Lung (tissue), 12 donors: ENCODE results near the gene ENTPD6. TPM values are rescaled to one million over a fixed set of nuclear protein-coding genes. Genes with fewer than 3 reads are reported as not detected.

ENCODE experiments used
- ATAC-seq: fragments of 200-7000 bp; cut with Tn5 transposase; one replicate; pipeline ENCODE4 v1.9.1; 2020; ENCODE audit warnings: moderate number of reproducible peaks; ENCODE audit not compliant: insufficient read depth, low FRiP score
- DNase-seq, 3 donors: peaks; one replicate each; pipeline ENCODE4 v3.0.0-alpha.2; 2013 to 2017
- H3K27ac ChIP-seq, 2 donors: one replicate each; pipeline ENCODE4 v1.5.1; 2013; ENCODE audit warnings: mild to moderate bottlenecking in 2 of 2, moderate library complexity in 2 of 2, control low read depth in 1 of 2, inconsistent platforms in 1 of 2, low read depth in 1 of 2, low read length in 1 of 2
- H3K27me3 ChIP-seq, 3 donors: one replicate each; pipeline ENCODE4 v1.5.1; 2013; ENCODE audit warnings: low read length in 2 of 3; ENCODE audit not compliant: control insufficient read depth in 3 of 3, insufficient read depth in 3 of 3
- H3K36me3 ChIP-seq, 4 donors: one replicate each; pipeline ENCODE4 v1.5.1; 2013; ENCODE audit warnings: low read length in 4 of 4, mild to moderate bottlenecking in 1 of 4, moderate library complexity in 1 of 4; ENCODE audit not compliant: control insufficient read depth in 4 of 4, insufficient read depth in 4 of 4
- H3K4me1 ChIP-seq, 5 donors: one replicate each; pipeline ENCODE4 v1.5.1; 2013; ENCODE audit warnings: low read length in 5 of 5, mild to moderate bottlenecking in 2 of 5, moderate library complexity in 1 of 5; ENCODE audit not compliant: control insufficient read depth in 5 of 5, insufficient read depth in 5 of 5
- H3K4me3 ChIP-seq: one replicate; pipeline ENCODE4 v1.5.1; 2013; ENCODE audit warnings: mild to moderate bottlenecking, control low read depth, moderate library complexity
- H3K9ac ChIP-seq, 2 donors: one replicate each; pipeline ENCODE4 v1.5.1; 2013; ENCODE audit warnings: low read length in 2 of 2, control low read depth in 1 of 2; ENCODE audit not compliant: insufficient read depth in 1 of 2
- H3K9me3 ChIP-seq, 4 donors: one replicate each; pipeline ENCODE4 v1.5.1; 2013; ENCODE audit warnings: low read length in 3 of 4, mild to moderate bottlenecking in 1 of 4, moderate library complexity in 1 of 4; ENCODE audit not compliant: control insufficient read depth in 4 of 4, insufficient read depth in 3 of 4
- WGBS, 2 donors: extraction: QIAGEN DNeasy Blood & Tissue Kit; methylation state at CpG; one replicate each; pipeline ENCODE4 v1.1.7; 2013; 5-methylcytosine and 5-hydroxymethylcytosine counted together
- polyA plus RNA-seq, 2 donors: library from polyadenylated mRNA; stranded (reverse); fragments of 200-250 nt; gene quantifications; one replicate each; pipeline ENCODE4 v1.2.1, GENCODE V29; 2013
- total RNA-seq, 2 donors: library from RNA; depleted of rRNA in 1 of 2; stranded (reverse); fragments of >200 nt in 1 of 2; gene quantifications; one replicate each; pipeline ENCODE4 v1.2.1, GENCODE V29; 2014 to 2021
- TF ChIP-seq, protein P1 (sequence below): IDR thresholded peaks from 2 replicates; pipeline ENCODE4 v1.5.1; 2012; ENCODE audit warnings: mild to moderate bottlenecking; ENCODE audit errors: control extremely low read depth, extremely low read depth
- donor health status: control.
- donor health status: control.
- donor health status: Bipolar disorder and iron deficiency.
- donor health status: healthy.
- donor health status: DM: yes; HTN: yes; CAD: no.

Gene ENTPD6
- total and polyA plus RNA-seq, 4 donors: 33.8 to 78.8 (median 52.2) TPM

DNA sequence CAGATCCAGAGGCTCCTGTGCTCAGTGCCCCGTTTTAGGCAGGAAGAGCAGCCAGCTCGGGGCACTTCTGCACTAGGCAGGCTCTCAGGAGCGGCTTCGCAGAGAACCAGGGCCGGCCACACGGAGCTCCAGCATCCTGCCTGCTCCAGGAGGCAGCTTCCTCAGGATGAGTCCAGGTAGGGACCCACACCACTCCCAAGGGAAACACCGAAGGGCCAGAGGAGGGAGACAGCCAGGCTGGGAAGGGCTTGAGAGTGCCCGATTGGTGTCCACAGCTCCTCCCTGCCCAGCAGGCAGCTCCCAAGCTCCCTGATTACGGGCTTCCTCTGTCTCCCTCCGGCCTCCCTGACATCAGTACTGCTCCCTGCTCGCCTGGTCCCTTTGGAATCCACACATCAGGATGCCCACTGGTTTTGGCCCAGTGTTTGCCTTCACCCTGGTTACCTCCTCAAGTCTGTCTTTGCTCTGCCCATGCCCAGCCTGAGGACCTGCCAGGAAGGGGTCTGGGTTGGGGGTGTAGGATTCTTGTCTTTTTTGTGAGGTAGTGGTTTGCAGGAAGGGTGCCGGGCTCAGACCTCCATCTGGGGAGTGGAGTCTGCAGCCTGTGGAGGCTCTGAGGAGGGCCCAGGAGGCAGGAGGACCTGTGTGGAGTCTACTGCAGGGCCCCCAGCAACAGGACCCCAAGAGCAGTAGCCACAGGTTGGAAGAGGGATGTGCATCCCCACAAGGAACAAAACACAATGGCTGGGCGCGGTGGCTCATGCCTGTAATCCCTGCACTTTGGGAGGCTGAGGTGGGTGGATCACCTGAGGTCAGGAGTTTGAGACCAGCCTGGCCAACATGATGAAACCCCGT is 41.2 kb downstream of the ENTPD6 start:
- Histone ChIP-seq H3K9ac (no peak overlapping the region), H3K9me3 (peaks cover 0 to 2% (median 0%) of the 10 kb centered on the region in 4 donors), H3K27me3 (peaks cover 0 to 3% (median 0%) of the 10 kb centered on the region in 3 donors), H3K36me3 (no peaks in the 10 kb centered on the region), H3K4me1 (peaks cover 0 to 13% (median 0%) of the 10 kb centered on the region in 5 donors), H3K27ac (no peak overlapping the region), H3K4me3 (no peak overlapping the region)
- WGBS, 2 donors: 76% methylated on average over 15 of the region's 15 CpGs
- TF ChIP-seq, protein P1, sequence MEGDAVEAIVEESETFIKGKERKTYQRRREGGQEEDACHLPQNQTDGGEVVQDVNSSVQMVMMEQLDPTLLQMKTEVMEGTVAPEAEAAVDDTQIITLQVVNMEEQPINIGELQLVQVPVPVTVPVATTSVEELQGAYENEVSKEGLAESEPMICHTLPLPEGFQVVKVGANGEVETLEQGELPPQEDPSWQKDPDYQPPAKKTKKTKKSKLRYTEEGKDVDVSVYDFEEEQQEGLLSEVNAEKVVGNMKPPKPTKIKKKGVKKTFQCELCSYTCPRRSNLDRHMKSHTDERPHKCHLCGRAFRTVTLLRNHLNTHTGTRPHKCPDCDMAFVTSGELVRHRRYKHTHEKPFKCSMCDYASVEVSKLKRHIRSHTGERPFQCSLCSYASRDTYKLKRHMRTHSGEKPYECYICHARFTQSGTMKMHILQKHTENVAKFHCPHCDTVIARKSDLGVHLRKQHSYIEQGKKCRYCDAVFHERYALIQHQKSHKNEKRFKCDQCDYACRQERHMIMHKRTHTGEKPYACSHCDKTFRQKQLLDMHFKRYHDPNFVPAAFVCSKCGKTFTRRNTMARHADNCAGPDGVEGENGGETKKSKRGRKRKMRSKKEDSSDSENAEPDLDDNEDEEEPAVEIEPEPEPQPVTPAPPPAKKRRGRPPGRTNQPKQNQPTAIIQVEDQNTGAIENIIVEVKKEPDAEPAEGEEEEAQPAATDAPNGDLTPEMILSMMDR: no peak
- DNase-seq (no peak), ATAC-seq (no peak)

DNA sequence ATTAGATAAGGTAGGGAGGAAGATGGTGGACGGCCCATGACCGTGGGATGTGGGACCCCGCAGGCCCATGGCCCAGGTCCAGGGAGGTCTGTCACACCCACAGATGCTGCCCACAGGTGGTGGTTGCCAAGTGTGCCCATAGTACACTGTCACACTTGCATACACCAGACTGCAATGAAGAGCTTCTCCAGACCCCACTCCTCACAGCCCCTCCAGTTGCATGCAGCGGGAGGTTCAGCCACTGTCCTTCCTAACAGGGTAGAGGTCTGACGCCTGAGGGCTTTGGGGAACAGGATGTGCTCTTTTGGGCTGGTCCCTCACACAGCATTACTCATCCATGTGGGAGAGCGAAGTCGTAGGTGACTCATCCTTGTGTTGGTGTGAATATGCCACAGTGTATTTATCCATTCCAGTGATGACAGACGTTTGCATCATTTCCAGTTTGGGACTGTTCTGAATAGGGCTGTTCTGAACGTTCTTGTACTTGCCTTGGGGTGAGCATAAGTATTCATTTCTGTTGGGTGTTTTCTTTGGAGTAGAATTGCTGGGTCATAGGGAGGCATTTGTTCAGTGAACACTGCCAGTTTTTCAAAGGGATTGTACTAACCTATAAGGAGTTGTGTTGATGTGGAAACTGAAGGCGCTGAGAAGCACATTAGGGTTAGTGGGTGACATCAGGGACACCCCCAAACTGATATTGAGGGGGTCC is 42.3 kb downstream of the ENTPD6 start:
- Histone ChIP-seq H3K9me3 (peaks cover 0 to 2% (median 0%) of the 10 kb centered on the region in 4 donors), H3K4me1 (peaks cover 0 to 13% (median 0%) of the 10 kb centered on the region in 5 donors), H3K27me3 (peaks cover 0 to 3% (median 0%) of the 10 kb centered on the region in 3 donors), H3K36me3 (no peaks in the 10 kb centered on the region), H3K9ac (no peak overlapping the region), H3K4me3 (no peak overlapping the region), H3K27ac (peak overlapping the region; percentile 61 to 67)
- DNase-seq: no peak
- peak; percentile 88 for ATAC-seq
- WGBS, 2 donors: 48 to 70% methylated on average over 10 of the region's 10 CpGs
- TF ChIP-seq, protein P1: no peak

DNA sequence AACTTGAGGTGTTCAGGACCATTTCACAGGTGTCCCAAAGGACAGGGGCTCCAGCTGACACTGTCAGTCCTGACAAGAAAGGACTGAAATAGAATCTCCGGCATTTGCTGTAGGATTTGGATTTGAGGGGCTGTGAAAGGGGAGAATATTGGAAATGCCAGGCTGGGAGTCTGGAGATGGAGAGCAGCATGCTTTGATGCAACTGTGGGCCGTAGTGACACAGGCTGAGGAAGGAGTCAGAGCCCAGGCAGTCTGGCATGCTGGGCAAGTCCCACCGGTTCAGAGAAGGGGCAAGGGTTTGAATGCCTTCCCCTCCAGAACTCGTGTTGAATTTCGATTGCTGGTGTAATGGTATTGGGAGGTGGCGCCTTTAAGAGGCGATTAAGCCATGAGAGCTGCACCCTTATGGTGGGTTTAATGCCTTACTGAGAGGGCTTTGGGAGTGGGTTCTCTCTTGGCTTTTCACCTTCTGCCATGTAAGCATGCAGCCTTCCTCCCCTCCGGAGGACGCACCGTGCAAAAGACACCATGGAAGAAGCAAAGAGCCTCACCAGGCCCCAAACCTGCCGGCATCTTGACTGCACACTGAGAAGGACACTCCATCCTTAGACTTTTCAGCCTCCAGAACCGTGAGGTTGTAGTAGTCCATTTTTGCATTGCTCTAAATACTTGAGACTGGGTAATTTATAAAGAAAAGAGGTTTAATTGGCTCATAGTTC is 43.0 kb downstream of the ENTPD6 start:
- no peak for ATAC-seq
- Histone ChIP-seq H3K27ac (peak overlapping the region; percentile 61 to 67), H3K36me3 (no peaks in the 10 kb centered on the region), H3K4me3 (no peak overlapping the region), H3K27me3 (peaks cover 0 to 3% (median 0%) of the 10 kb centered on the region in 3 donors), H3K9ac (no peak overlapping the region), H3K4me1 (peaks cover 0 to 12% (median 0%) of the 10 kb centered on the region in 5 donors), H3K9me3 (peaks cover 0 to 2% (median 0%) of the 10 kb centered on the region in 4 donors)
- TF ChIP-seq, protein P1: no peak
- DNase-seq: no peak
- WGBS, 2 donors: 91 to 95% methylated on average over 12 of the region's 12 CpGs
